DOHH2 (cell line): ENCODE measurements around the gene RNF148.

ENCODE experiments used
- H3F3A ChIP-seq: fragments of 200-600 bp; sonication (generic), shearing (Covaris generic); 2 replicates; pipeline ENCODE4 v1.6.0; 2016; ENCODE audit warnings: antibody characterized with exemption, mild to moderate bottlenecking; ENCODE audit not compliant: control insufficient read depth, insufficient read depth
- H3K27ac ChIP-seq: fragments of 200-600 bp; sonication (generic); 2 replicates; pipeline ENCODE4 v1.5.1; 2014; ENCODE audit warnings: low read depth, mild to moderate bottlenecking, low read length, moderate library complexity
- H3K27me3 ChIP-seq: fragments of 200-600 bp; sonication (generic); 2 replicates; pipeline ENCODE4 v1.6.1; 2014; ENCODE audit warnings: mild to moderate bottlenecking, low read length, mixed read lengths; ENCODE audit not compliant: control insufficient read depth
- H3K36me3 ChIP-seq: fragments of 200-600 bp; sonication (generic); 2 replicates; pipeline ENCODE4 v1.6.1; 2014; ENCODE audit warnings: mild to moderate bottlenecking, low read length, moderate library complexity, mixed read lengths; ENCODE audit not compliant: control insufficient read depth
- H3K4me1 ChIP-seq: fragments of 200-600 bp; sonication (generic); 2 replicates; pipeline ENCODE4 v1.6.1; 2014; ENCODE audit warnings: mild to moderate bottlenecking, low read length, mixed read lengths; ENCODE audit not compliant: control insufficient read depth
- H3K4me2 ChIP-seq: fragments of 200-600 bp; sonication (generic); 2 replicates; pipeline ENCODE4 v1.6.0; 2014; ENCODE audit warnings: mild to moderate bottlenecking, low read length, moderate library complexity
- H3K4me3 ChIP-seq: fragments of 200-600 bp; sonication (generic); 2 replicates; pipeline ENCODE4 v1.5.1; 2014; ENCODE audit warnings: mild to moderate bottlenecking, low read length, mixed read lengths
- H3K79me2 ChIP-seq: fragments of 200-600 bp; sonication (generic); 2 replicates; pipeline ENCODE4 v1.6.1; 2014; ENCODE audit warnings: mild to moderate bottlenecking, low read length, mixed read lengths; ENCODE audit not compliant: control insufficient read depth
- H3K9me2 ChIP-seq: fragments of 200-600 bp; sonication (generic); replicated peaks from 2 replicates; pipeline ENCODE4 v1.6.1; 2014; ENCODE audit warnings: mild to moderate bottlenecking, low read length, mixed read lengths; ENCODE audit not compliant: control insufficient read depth
- H3K9me3 ChIP-seq: fragments of 200-600 bp; sonication (generic); 2 replicates; pipeline ENCODE4 v1.6.1; 2014; ENCODE audit warnings: antibody characterized with exemption, low read length, mixed read lengths; ENCODE audit not compliant: control insufficient read depth, insufficient read depth
- H4K20me1 ChIP-seq: fragments of 200-600 bp; sonication (generic); 2 replicates; pipeline ENCODE4 v1.6.0; 2014; ENCODE audit warnings: low read depth, mild to moderate bottlenecking, antibody characterized with exemption, low read length, moderate library complexity; ENCODE audit not compliant: control insufficient read depth, insufficient read depth
- CTCF ChIP-seq: fragments of 200-600 bp; sonication (generic); IDR thresholded peaks from one replicate; pipeline ENCODE4 v1.5.1; 2014; ENCODE audit warnings: antibody characterized with exemption, mild to moderate bottlenecking, low read depth, low read length; ENCODE audit not compliant: poor library complexity, severe bottlenecking
- EZH2phosphoT487 ChIP-seq: fragments of 200-600 bp; sonication (generic); IDR thresholded peaks from 2 replicates; pipeline ENCODE4 v1.6.1; 2017; ENCODE audit warnings: borderline replicate concordance, mild to moderate bottlenecking, antibody characterized with exemption, low read length, moderate library complexity, mixed read lengths

The RNF148 gene

GRCh38 chr7:122719010-122719578 is 16.4 kb upstream of the RNF148 start:
- no peak overlapping the region for H3K4me3 ChIP-seq
- no peaks in the 10 kb centered on the region for H3F3A ChIP-seq
- H3K9me3 ChIP-seq = no peaks in the 10 kb centered on the region
- no peaks in the 10 kb centered on the region for H4K20me1 ChIP-seq
- H3K9me2 ChIP-seq = no peaks in the 10 kb centered on the region
- H3K4me2 ChIP-seq = no peak overlapping the region
- H3K79me2 ChIP-seq = no peaks in the 10 kb centered on the region
- H3K36me3 ChIP-seq = no peaks in the 10 kb centered on the region
- no peaks in the 10 kb centered on the region for H3K27me3 ChIP-seq
- H3K4me1 ChIP-seq = no peaks in the 10 kb centered on the region
- H3K27ac ChIP-seq = no peak overlapping the region
- TF ChIP-seq CTCF (no peak), EZH2phosphoT487 (no peak)

DNA sequence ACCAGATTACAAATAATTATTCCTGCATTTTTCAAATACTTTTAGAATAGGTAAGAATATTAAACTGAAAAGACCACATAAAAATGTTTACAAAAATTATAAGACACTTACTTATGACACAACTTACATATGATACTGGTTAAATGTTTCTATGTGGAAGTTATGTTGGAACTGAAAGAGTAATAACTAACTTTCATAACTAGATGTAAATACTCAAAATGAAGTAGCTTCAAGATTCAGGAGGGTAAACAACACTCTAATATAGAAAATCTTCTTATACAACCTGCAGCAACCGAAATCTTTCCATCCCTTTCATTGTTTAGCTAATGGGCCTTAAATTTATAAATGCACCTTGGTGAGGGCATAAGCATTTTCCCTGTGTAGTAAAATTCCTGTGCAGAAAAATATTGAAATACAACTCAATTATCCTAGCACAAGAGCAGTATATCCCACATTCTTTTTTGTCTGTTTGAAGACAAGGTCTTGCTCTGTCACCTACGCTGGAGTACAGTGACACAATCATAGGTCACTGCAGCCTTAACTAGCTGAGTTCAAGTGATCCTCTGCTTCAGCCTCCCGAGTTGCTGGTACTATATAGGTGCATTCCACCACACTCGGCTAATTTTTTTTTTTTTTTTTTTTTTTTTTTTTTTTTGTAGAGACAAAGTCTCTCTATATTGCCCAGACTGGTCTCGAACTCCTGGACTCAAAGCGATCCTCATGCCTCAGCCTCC is 14.8 kb upstream of the RNF148 start:
- Histone ChIP-seq H3F3A (no peaks in the 10 kb centered on the region), H3K9me3 (no peaks in the 10 kb centered on the region), H3K79me2 (no peaks in the 10 kb centered on the region), H3K27ac (no peak overlapping the region), H3K36me3 (no peaks in the 10 kb centered on the region), H3K27me3 (no peaks in the 10 kb centered on the region), H3K4me1 (no peaks in the 10 kb centered on the region), H3K4me2 (no peak overlapping the region), H4K20me1 (no peaks in the 10 kb centered on the region), H3K9me2 (no peaks in the 10 kb centered on the region), H3K4me3 (no peak overlapping the region)
- TF ChIP-seq EZH2phosphoT487 = no peak
- TF ChIP-seq CTCF = no peak

- Histone ChIP-seq H3K4me1 (no peaks in the 10 kb centered on the region), H3K4me3 (no peak overlapping the region), H3F3A (no peaks in the 10 kb centered on the region), H3K36me3 (no peaks in the 10 kb centered on the region), H3K79me2 (no peaks in the 10 kb centered on the region), H3K9me3 (no peaks in the 10 kb centered on the region), H3K27me3 (no peaks in the 10 kb centered on the region), H3K27ac (no peak overlapping the region), H3K4me2 (no peak overlapping the region), H4K20me1 (no peaks in the 10 kb centered on the region), H3K9me2 (no peaks in the 10 kb centered on the region)
- TF ChIP-seq CTCF (no peak), EZH2phosphoT487 (no peak)
Observed at GRCh38 chr7:122715183-122715582, 12.5 kb upstream of the RNF148 start.
